HCT116 (cell line): ENCODE measurements around the gene WNT3A.

ENCODE experiments used
- EZH2 ChIP-seq: fragments of 200-600 bp; sonication (generic); IDR thresholded peaks from 2 replicates; pipeline ENCODE4 v1.6.1; 2017; ENCODE audit warnings: antibody characterized with exemption, mixed run types
- FOSL1 ChIP-seq: IDR thresholded peaks from 2 replicates; pipeline ENCODE4 v1.6.1; 2012; ENCODE audit warnings: low read depth
- JUND ChIP-seq: IDR thresholded peaks from 2 replicates; pipeline ENCODE4 v1.6.1; 2012
- POLR2A ChIP-seq: IDR thresholded peaks from 2 replicates; pipeline ENCODE4 v1.7.0; 2011; ENCODE audit warnings: borderline replicate concordance; ENCODE audit not compliant: insufficient read depth, insufficient read length; ENCODE audit errors: extremely low read depth
- POLR2AphosphoS5 ChIP-seq: IDR thresholded peaks from 2 replicates; pipeline ENCODE4 v1.6.1; 2011; ENCODE audit warnings: mild to moderate bottlenecking, low read depth, low read length, moderate library complexity
- RAD21 ChIP-seq: IDR thresholded peaks from 2 replicates; pipeline ENCODE4 v1.6.1; 2012; ENCODE audit warnings: low read depth, mild to moderate bottlenecking
- SIN3A ChIP-seq: IDR thresholded peaks from 2 replicates; pipeline ENCODE4 v1.6.1; 2012; ENCODE audit warnings: low read depth
- SP1 ChIP-seq: IDR thresholded peaks from 2 replicates; pipeline ENCODE4 v1.6.1; 2012; ENCODE audit warnings: low read depth
- TCF7L2 ChIP-seq: IDR thresholded peaks from 2 replicates; pipeline ENCODE4 v1.7.0; 2011; ENCODE audit warnings: borderline replicate concordance, inconsistent platforms; ENCODE audit not compliant: insufficient read depth, insufficient read length; ENCODE audit errors: extremely low read depth
- YY1 ChIP-seq: IDR thresholded peaks from 2 replicates; pipeline ENCODE4 v1.6.1; 2011; ENCODE audit warnings: low read length, low read depth, moderate library complexity, mild to moderate bottlenecking; ENCODE audit not compliant: insufficient replicate concordance; ENCODE audit errors: extremely low read depth
- ZFX ChIP-seq: fragments of 450-650 bp; IDR thresholded peaks from 2 replicates; pipeline ENCODE4 v1.6.1; 2017
- ZNF274 ChIP-seq: fragments of 200-500 bp; sonication (Bioruptor generic); IDR thresholded peaks from 2 replicates; pipeline ENCODE4 v1.6.1; 2014; ENCODE audit warnings: mild to moderate bottlenecking, low read depth, low read length, inconsistent platforms
- TF ChIP-seq, protein P1 (sequence below), 3 experiments: fragments of 200-600 bp in 1 of 3; sonication (generic) in 1 of 3; IDR thresholded peaks in 2 of 3; conservative IDR thresholded peaks in 1 of 3; 2 replicates each; pipeline ENCODE4 v1.5.1; 2012 to 2017; ENCODE audit warnings: low read depth in 2 of 3, low read length in 2 of 3, antibody characterized with exemption in 1 of 3, borderline replicate concordance in 1 of 3, control low read depth in 1 of 3, mild to moderate bottlenecking in 1 of 3, mixed read lengths in 1 of 3, mixed run types in 1 of 3, moderate library complexity in 1 of 3; ENCODE audit not compliant: insufficient read depth in 1 of 3
- TF ChIP-seq, protein P2 (sequence below): IDR thresholded peaks from 2 replicates; pipeline ENCODE4 v1.6.1; 2012

DNA sequence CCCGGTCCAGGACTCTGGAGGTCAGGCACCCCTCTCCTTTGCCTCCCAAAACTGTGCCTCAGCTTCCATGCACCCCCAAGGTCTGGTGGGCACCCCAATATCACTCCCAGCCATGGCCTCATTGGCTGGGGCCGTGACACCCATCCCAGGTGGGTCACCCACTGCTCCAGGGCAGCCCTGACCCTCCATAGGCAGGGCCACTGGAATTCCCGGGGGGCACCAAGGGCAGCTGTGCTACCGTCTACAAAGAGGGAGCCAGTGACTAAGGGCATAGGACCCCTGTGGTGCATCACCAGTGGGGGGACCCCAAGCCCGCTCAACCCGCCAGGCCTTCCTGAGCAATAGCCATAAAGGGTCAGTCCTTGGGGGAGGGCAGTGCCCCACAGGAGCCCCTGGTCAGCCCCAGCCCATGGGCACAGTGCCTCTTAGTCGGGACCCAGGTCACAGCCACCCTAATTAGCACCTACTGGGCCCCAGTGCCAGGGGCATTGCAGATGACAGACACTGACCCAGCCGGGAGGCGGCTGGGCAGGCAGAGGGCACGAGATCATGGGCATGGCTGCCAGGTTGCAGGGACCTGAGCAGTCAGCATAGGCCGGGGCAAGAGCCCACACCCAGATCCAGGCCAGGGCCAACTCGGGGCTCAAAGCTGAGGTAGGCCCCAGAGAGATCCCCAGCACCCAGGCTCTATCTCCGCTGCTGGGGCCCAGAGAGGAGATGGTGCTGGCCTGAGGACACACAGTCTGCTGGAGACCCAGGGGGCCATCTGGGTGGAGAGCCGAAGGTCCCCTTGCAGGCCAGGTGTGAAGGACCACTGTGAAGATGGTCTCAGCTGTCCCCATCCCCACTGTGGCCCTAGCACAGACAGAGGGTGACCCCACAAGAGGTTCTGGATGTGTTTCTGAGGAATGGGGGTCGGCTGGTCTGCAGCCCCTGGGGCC is 56.7 kb downstream of the WNT3A start:
- no peak for TF ChIP-seq EZH2
- TF ChIP-seq, protein P1, sequence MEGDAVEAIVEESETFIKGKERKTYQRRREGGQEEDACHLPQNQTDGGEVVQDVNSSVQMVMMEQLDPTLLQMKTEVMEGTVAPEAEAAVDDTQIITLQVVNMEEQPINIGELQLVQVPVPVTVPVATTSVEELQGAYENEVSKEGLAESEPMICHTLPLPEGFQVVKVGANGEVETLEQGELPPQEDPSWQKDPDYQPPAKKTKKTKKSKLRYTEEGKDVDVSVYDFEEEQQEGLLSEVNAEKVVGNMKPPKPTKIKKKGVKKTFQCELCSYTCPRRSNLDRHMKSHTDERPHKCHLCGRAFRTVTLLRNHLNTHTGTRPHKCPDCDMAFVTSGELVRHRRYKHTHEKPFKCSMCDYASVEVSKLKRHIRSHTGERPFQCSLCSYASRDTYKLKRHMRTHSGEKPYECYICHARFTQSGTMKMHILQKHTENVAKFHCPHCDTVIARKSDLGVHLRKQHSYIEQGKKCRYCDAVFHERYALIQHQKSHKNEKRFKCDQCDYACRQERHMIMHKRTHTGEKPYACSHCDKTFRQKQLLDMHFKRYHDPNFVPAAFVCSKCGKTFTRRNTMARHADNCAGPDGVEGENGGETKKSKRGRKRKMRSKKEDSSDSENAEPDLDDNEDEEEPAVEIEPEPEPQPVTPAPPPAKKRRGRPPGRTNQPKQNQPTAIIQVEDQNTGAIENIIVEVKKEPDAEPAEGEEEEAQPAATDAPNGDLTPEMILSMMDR (IDR thresholded peaks at IDR 0.05 in 2 of 3, conservative IDR thresholded peaks at IDR 0.05 in 1 of 3; ENCODE audit: borderline replicate concordance in 1 of 3, insufficient read depth in 1 of 3, low read depth in 2 of 3, low read length in 2 of 3), result no peak
- no peak for TF ChIP-seq POLR2A
- no peak for TF ChIP-seq ZFX
- TF ChIP-seq RAD21, result no peak
- no peak for TF ChIP-seq YY1
- TF ChIP-seq ZNF274, result no peak
- no peak for TF ChIP-seq POLR2AphosphoS5
- no peak for TF ChIP-seq JUND
- TF ChIP-seq, protein P2, sequence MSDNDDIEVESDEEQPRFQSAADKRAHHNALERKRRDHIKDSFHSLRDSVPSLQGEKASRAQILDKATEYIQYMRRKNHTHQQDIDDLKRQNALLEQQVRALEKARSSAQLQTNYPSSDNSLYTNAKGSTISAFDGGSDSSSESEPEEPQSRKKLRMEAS, result no peak
- no peak for TF ChIP-seq SIN3A
- TF ChIP-seq SP1, result no peak
- TF ChIP-seq TCF7L2, result no peak
- TF ChIP-seq FOSL1, result no peak
